Activated gamma-delta T cell (primary cell): ENCODE measurements around the gene IFIT1B.
"Not testable (repeated sequence)": the region's sequence is repeated elsewhere in the genome, so short reads cannot be mapped to it uniquely, and the experiment has no call there.

ENCODE experiments used
- DNase-seq: peaks from one replicate; lab custom pipeline; 2025; lab: John Stamatoyannopoulos, UW
- total RNA-seq, 2 donors: gene quantifications; one replicate each; lab custom pipeline; 2026; lab: John Stamatoyannopoulos, UW

Gene IFIT1B, protein sequence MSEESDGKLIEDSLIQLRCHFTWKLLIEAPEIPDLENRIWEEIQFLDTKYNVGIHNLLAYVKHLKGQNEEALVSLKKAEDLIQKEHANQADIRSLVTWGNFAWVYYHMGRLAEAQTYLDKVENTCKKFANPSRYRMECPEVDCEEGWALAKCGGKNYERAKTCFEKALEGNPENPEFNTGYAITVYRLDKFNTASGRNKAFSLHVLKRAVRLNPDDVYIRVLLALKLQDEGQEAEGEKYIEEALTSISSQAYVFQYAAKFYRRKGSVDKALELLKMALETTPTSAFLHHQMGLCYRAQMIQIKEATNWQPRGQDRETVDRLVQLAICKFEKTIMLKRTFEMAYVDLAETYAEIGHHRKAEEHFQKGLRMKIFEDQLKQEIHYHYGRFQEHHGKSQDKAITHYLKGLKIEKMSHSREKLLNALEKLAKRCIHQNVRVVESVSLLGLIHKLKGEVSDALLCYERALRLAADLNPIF
- 0 reads per million in 2 donors for total RNA-seq

DNA sequence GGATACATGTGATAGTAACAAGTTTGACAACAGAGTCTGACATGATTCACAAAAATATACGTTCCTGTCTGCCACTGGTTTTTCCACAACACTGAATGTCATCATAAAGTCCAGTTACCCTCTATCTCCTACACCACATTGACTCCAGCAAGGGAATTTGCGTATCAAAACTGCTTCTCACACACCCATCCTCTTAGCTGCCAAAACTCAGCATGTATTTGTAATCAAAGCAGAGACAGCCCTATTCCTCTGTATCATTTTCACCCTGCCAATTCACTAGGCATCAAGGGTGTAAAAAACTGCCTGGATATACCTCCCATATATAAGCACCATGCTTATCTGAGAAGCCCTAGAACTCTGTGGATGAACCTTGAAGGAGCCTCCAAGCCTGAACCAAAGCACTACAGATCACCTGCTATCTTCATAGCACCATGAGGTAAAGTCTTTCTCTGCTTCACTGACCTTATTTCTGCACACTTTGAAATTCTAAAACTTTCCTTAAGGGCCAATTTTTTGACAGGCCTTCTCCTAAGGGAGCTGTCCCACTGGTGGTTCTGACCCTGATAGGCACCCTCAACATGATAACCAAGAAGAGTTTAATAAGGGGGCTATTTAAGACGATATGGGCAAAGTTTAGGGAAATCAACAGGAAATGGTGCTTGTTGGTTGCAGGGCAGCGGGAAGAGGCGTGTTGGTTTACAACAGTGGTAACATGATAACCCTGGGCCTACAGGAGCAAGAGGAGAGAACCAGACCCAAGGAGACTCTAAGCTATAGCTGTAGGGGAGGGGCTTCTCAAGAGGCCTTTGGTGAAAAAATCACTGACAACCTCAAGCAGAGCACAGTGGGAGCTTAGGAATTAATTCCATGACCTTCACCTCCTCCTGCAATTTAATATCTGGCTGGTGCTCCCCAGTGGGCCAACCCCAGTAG, at the start of gene IFIT1B:
Gene IFIT1B (plus strand): TSS at position 352 of the 933 bp plus-strand sequence. CDS start 80 bp downstream, at position 432.
- no peak for DNase-seq

DNA sequence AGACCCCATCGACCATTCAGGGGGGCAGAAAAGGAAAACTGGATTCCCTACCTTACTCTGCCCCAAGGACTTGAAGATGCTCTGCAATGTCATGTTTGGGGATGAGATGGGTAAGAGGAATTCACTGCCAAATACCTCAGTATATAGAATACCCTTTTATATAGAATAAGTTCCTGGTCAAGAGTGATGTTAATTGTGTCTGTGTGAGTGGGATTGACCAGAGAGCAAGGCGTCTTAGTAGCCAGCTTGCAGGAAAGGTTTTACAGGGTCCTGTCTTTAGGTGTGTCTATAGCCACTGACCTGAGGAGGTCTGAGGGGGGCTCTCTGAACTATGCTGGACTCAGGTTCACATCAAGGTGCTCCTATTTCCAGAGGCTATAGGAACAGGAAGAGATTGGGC, 48.7 kb upstream of the IFIT1B start:
- DNase-seq: no peak

DNA sequence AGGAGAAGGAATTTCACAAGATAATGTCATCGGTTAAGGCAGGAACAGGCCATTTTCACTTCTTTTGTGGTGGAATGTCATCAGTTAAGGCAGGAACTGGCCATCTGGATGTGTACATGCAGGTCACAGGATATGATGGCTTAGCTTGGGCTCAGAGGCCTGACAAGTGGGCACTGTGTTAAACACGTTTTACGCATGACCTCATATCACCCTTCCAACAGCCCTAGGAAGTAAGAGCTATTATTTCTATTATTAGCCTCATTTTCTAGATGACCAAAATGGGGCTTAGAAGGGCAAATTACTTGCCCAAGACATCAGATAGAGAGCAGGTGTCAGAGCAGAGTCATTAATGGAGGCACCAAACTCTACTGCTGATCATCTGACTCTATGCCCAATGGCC, 47.8 kb upstream of the IFIT1B start:
- not testable (repeated sequence) for DNase-seq

DNA sequence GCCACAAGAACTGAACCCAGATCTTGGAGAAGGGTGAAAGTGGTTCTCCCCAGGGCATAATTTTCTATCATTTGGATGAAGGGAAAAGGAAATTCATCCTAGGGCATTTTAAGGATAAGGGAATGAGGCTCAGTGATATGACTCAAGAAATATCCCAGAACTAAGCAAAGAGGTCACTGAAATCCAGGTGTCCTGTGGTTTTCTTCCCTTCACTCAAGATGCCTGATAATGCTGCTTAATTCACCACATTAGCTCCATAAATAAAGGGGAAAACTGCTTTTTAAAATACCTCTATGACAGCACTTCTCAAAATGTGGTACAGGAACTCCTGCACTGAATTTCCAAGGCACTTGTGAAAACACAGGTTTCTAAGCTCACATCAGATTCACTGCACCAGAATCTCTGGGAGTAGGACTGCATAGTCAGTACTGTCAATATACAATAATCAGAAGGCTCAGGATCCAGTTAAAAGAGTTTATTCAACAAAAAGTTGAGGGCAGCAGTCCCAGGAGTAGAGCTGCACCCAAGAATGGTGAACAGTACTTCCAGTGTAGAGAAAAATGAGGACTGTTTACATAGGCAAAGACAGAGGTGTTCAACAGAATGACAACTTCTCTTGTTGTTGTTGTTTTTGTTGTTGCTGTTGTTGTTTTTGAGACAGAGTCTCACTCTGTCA, 47.2 kb upstream of the IFIT1B start:
- no peak for DNase-seq

DNA sequence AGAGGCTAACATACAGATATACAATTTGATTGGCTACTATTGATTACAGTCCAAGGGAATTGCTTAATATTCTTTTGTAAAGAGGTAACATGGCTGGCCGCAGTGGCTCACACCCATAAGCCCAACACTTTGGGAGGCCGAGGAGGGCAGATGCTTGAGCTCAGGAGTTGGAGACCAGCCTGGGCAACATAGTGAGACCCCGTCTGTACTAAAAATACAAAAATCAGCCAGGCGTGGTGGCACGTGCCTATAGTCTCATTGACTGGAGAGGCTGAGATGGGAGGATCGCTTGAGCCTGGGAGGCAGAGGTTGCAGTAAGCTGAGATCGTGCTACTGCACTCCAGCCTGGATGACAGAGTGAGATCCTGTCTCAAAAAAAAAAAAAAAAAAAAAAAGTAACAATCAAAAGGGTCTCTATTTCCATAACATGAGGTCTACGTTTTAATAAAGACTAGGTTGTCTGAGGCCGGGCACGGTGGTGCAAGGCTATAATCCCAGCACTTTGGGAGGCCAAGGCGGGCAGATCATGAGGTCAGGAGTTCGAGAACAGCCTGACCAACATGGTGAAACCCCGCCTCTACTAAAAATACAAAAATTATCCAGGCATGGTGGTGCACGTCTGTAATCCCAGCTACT, 46.3 kb upstream of the IFIT1B start:
- DNase-seq: not testable (repeated sequence)

DNA sequence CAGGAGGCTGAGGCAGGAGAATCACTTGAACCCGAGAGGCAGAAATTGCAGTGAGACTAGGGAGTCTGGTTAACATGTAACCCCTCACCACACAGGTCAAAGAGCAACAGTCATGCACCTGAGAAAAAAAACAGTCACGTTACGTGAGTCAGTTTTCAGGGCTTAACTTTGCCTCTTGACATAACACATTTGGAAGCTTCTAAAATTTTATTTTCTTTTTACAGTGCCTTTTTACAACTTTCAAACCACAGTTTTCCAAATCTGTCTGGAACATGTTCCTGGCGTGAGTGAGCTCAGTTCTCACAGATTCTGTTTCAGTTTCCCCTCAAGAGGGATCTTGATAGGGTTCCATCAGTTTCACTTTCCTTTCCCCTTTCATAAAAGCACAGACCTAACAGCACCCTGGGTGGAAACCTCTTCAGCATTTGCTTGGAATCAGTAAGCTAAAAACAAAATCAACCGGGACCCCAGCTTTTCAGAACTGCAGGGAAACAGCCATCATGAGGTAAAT, 45.7 kb upstream of the IFIT1B start:
- DNase-seq: no peak

DNA sequence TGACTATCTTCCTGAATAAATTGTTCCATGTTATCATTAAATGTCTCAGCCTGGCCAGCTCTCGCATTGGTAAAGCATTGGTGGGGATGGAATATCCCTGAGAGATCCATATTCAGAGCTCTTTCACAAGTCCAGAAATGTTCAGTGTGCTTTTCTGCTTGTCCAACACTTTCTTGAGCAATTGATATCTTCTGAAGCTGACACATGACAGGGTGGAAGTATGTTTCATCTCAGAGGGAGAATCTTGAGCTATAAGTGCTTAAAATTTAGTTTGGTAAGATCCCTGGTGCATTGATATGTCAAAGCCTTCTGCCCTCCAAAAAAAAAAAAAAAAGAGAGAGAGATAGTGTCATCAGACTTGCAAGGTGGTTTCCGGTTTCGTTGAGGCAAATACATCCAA, 42.6 kb upstream of the IFIT1B start:
- no peak for DNase-seq

DNA sequence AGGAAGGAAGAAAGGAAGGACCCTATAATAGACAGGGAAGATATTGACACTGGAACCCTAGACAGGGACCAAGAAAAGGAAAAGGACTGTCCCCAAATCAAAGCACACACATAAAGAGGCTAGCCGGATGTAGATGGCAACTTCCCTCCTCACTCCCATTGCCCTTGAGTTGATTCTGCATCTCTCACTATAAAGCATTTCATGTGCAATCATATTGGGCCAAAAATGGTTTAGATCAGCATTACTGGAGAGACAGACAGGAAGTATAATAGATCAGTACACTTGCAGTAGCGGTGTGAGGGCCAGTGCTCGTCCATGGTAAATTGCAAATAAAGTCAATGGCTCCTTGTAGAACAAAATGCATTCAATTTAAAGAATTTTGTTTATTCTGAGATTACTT, 41.6 kb upstream of the IFIT1B start:
- DNase-seq: no peak

DNA sequence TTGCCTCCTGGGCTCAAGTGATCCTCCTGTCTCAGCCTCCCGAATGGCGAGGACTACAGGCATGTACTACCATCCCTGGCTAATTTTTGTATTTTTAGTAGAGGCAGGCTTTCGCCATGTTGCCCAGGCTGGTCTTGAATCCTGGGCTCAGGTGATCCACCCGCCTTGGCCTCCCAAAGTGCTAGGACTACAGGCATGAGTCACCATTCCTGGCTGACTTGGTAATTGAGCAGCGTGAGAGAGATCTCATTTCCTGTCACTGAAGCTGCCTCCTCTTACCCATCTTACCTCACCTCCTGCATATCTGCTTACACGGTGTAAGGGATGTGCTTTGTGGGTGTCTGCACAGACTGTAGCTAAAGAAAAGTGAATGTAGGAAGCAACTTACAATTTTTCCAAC, 40.4 kb upstream of the IFIT1B start:
- no peak for DNase-seq

DNA sequence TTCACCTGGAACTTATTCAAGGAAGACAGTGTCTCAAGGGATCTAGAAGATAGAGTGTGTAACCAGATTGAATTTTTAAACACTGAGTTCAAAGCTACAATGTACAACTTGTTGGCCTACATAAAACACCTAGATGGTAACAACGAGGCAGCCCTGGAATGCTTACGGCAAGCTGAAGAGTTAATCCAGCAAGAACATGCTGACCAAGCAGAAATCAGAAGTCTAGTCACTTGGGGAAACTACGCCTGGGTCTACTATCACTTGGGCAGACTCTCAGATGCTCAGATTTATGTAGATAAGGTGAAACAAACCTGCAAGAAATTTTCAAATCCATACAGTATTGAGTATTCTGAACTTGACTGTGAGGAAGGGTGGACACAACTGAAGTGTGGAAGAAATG, 39.1 kb upstream of the IFIT1B start:
- no peak for DNase-seq

DNA sequence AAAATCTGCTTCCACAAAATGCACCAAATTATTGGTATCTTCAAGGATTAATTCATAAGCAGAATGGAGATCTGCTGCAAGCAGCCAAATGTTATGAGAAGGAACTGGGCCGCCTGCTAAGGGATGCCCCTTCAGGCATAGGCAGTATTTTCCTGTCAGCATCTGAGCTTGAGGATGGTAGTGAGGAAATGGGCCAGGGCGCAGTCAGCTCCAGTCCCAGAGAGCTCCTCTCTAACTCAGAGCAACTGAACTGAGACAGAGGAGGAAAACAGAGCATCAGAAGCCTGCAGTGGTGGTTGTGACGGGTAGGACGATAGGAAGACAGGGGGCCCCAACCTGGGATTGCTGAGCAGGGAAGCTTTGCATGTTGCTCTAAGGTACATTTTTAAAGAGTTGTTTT, 38.0 kb upstream of the IFIT1B start:
- DNase-seq: no peak

DNA sequence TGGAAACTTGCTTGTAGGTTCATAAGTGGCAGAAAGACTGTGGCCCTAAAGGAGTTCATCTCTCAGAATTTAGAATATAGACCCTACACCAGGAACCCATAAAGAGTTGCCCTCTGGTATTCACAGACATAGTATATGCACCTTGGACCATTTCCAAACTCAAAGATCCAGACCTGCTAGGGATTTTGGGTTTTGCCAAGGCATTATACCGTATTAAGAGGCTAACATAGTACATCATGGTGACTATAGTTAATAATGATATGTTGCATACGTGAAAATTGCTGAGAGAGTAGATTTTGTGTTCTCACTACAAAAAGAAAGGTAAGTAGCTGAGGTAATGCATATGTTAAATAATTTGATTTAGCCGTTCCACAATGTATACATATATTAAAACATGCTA, 36.2 kb upstream of the IFIT1B start:
- DNase-seq: no peak

DNA sequence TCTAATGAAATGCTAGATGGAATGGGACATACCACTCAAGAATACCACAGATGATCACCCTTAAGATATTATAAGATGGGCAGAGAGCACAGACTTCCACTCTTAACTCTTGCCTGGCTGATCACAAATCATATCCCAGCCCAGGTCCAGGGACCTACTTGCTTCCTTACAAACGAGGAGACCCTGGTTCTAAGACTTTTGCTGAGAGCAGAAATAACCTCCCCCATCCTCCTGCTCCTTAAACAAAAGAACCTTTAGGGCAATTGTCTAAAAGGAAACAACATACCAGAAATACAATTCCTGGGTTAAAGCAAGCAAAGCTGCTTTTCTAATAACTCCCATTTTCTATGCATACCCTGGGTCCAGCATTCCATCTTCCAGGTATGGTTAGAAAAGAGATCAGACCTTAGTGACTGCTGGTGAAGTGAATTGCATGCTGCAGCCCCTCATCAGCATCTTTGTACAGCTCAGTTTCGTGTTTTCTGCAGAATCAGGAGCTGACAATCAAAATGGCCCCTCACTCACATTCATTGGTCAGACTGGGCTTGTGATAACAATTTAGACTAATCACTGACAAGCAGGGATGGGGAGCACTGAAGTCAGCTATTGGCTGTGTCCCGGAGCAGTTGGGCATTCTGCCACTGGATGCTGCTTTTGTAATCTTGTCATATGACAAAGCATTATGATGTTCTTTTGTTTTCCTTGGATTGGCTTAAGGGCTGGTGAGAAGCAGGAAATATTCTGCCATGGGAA, 35.5 kb upstream of the IFIT1B start:
- DNase-seq: no peak

DNA sequence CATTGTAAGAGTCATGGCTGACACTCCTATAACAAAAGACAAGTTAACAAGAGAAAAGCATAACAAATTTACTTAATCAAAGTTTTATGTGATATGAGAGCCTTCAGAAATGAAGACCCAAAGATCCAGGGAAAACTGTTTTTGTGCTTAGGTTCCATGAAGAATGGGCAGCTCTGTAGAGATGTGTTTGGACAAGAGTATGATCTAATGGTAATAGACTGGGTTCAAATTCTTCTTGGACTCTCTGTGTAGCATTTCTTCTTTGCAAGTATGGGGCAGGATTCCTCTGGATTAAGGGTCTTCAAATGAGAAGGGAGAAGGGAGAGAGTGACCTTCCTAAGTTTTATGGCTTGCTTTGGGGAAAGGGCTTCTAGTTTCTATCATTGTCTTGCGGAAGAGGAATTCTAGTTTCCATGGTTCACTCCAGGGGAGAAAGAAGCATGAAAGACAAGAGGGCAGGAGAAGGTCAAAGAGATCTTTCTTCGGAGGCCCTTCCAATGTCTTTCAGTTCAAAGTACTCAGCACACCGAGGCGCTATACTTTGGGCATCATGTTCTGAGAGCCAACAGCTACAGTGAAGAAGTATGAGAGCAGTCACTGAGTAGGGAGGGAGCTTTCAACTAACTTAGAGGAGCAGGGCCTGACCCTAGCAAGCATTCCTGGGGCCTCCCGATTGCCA, 34.6 kb upstream of the IFIT1B start:
- DNase-seq: no peak

DNA sequence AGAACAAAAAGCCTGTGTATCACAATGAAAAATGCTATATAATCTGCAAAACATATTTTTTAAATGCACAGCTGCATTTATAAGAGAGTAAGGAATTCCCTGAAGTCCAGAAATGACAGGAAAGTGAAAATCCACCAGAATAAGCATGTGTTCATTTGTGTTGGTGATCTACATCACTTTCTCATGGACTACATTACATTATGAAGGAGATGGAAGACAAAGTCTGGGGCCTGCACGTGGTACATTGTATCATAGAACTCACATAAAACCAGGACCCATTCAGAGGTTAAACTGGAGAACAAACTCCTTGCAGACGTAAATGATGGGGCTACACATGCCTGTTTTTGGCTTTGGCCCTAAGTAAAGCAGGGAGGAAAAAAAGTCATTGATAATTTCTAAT, 33.7 kb upstream of the IFIT1B start:
- no peak for DNase-seq

DNA sequence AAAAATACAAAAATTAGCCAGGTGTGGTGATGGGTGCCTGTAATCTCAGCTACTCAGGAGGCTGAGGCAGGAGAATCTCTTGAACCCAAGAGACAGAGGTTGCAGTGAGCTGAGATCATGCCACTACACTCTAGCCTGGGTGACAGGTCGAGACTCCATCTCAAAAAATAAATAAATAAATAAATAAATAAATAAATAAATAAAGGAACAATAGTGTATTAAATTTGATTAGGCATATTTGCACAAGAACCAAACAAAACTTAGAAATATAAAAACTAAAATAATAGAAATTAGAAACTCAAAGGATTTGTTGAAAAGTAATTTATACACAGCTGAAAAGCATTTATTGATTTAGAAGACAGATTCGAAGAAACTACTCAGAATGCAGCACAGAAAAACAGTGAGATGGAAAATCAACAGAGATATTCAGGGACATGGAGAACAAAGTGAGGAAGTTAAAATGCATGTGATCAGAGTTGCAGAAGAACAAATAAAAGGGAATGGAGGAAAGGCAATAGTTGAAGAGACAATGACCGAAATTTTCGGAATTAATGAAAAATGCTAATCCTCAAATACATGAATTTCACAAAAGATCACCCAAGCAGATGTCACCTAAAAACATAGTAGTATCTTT, 32.4 kb upstream of the IFIT1B start:
- DNase-seq: no peak

DNA sequence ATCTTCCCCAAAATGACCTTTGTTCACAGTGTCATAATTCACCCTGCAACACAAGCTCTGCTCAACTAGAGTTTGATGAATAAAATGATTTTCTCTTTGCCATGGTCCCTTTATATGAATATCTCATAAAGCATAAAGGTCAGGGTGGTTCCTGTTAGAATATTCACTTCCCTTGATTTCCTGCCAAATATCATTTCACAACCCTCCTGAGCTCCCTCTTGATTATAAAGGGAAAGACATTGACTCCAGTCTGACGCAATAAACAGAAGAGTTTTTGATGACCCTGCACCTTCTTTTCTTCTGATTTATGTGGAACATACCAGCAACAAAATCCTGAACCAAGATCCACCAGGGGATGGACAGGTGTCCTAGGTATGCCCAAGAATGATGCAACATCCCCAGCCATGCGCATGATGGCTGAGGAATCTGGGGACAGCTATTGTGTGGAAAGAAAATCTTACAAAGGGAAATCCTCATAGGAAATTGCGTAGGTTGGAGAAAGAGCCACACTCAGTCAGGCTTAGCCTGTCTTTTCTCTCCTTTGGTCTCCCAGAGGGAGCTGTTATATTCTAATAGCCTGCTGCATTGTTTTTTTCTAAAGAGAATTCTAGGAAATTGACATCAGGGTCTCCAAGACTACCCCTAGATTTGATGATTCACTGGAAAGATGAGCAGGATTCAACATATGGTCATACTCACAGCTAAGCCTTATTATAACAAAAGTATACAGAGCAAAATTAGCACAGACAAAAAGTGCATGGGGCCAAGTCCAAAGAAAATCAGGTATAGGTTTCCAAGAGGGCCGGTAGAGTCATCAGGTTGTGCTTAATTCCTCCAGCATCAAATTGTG, 31.2 kb upstream of the IFIT1B start:
- DNase-seq: no peak

DNA sequence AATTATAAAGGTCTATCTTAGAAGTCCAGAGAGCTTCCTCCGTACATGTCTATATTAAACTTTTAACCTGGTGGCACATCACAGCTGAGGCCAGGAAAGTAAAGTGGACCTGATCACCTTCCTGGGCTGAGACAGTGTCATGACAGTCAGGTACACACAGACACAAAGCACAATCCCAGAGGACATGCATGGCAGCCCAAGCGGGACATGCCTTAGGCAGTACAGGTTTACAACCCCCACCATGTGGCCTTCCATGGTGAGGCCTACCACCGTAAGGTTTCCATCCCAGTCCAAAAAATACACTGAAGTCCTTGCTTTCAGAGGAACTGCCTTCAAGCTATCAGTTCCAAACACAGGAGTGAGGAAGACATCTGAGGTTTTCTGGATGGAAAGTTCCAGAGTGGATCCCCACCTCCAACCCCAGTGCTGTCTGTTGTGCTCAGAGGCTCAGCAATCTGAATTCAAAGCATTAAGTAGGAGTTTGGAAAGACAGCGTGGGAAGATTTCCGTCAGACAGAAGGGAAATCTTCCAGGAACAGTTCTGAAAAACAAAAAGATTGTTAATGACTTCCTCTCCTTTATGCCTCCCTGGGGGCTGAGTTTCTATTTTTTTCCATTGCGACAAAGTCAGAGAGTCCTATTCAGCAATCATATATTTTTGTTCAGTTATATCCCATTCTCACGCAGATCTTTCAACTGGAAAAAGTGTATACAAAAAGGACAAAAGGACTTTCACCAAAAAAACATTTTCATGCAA, 30.0 kb upstream of the IFIT1B start:
- DNase-seq: no peak
